Skeletal muscle tissue (tissue), 4 donors: ENCODE data around the gene CSF3R. TPM values are rescaled to one million over a fixed set of nuclear protein-coding genes. Genes with fewer than 3 reads are reported as not detected.
"Not testable (repeated sequence)": the region's sequence is repeated elsewhere in the genome, so short reads cannot be mapped to it uniquely, and the experiment has no call there.

Experiments
- H3K27ac ChIP-seq: one replicate; pipeline ENCODE4 v1.7.0; 2013; ENCODE audit warnings: mild to moderate bottlenecking, low read depth, low read length, inconsistent platforms
- H3K27me3 ChIP-seq, 3 donors: one replicate each; pipeline ENCODE4 v1.7.0; 2013; ENCODE audit warnings: low read length in 3 of 3; ENCODE audit not compliant: control insufficient read depth in 3 of 3, insufficient read depth in 3 of 3
- H3K36me3 ChIP-seq, 3 donors: one replicate each; pipeline ENCODE4 v1.7.0; 2013; ENCODE audit warnings: low read length in 3 of 3; ENCODE audit not compliant: control insufficient read depth in 3 of 3, insufficient read depth in 3 of 3
- H3K4me1 ChIP-seq, 3 donors: one replicate each; pipeline ENCODE4 v1.7.0; 2013; ENCODE audit warnings: low read length in 3 of 3, mild to moderate bottlenecking in 3 of 3; ENCODE audit not compliant: control insufficient read depth in 3 of 3, insufficient read depth in 3 of 3
- H3K4me3 ChIP-seq, 3 donors: one replicate each; pipeline ENCODE4 v1.7.0; 2013; ENCODE audit warnings: low read length in 3 of 3
- H3K9ac ChIP-seq, 3 donors: one replicate each; pipeline ENCODE4 v1.7.0; 2013; ENCODE audit warnings: low read length in 3 of 3, mild to moderate bottlenecking in 3 of 3, moderate library complexity in 2 of 3, low read depth in 1 of 3
- H3K9me3 ChIP-seq, 3 donors: one replicate each; pipeline ENCODE4 v1.7.0; 2013; ENCODE audit warnings: low read length in 3 of 3; ENCODE audit not compliant: control insufficient read depth in 3 of 3
- total RNA-seq: library from RNA; depleted of rRNA; stranded (reverse); fragments of >200 nt; gene quantifications from one replicate; pipeline ENCODE4 v1.2.3, GENCODE V29; 2014
- donor health status: Osteomylitis.

Gene CSF3R
- total RNA-seq, 1 donor from 2014 or later: 3.7 TPM

DNA sequence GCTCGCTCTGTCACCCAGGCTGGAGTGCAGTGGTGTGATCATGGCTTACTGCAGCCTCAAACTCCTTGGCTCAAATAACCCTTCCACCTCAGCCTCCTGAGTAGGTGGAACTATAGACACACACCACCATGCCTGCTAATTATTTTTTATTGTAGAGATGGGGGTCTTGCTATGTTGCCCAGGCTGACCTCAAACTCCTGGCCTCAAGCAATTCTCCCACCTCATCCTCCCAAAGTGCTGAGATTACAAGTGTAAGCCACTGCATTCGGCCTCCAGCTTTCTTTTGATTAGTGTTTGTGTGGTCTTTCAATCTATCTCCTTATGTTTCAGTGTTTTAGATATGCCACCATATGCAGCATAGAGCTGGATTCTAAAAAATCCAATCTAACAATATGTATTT, 19.9 kb upstream of the CSF3R start:
- no peaks in the 10 kb centered on the region for H3K4me1 ChIP-seq
- H3K9ac ChIP-seq: no peak overlapping the region
- no peaks in the 10 kb centered on the region for H3K36me3 ChIP-seq
- no peak overlapping the region for H3K4me3 ChIP-seq
- H3K9me3 ChIP-seq: no peaks in the 10 kb centered on the region
- H3K27me3 ChIP-seq: peaks cover 2 to 11% (median 7%) of the 10 kb centered on the region in 3 donors
- no peak overlapping the region for H3K27ac ChIP-seq

GRCh38 chr1:36501911-36502310, 19.2 kb upstream of the CSF3R start:
- not testable (repeated sequence) for H3K27me3 ChIP-seq, H3K9me3 ChIP-seq, H3K4me3 ChIP-seq, H3K9ac ChIP-seq, H3K4me1 ChIP-seq, H3K36me3 ChIP-seq, H3K27ac ChIP-seq

DNA sequence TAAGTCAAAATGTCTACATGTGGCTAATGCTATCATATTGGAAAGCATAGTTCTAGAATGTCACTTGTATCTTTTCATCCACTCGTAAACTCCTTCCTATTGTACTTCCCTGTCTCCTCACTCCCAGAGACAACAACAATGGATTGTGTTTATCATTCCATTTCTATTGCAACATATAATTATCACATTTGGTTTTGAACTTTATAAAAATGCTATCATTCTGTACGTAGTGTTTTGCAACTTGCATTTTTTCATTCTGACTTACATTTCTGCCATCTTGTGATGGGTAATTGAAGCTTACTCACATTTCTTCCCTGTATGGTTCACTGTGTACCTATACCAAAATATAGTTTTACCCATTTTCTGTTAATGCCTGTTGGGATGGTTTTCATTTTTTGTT, 14.5 kb upstream of the CSF3R start:
- H3K27ac ChIP-seq: no peak overlapping the region
- H3K4me1 ChIP-seq: no peaks in the 10 kb centered on the region
- H3K9me3 ChIP-seq: no peaks in the 10 kb centered on the region
- H3K27me3 ChIP-seq: peaks cover 0 to 15% (median 6%) of the 10 kb centered on the region in 3 donors
- no peaks in the 10 kb centered on the region for H3K36me3 ChIP-seq
- no peak overlapping the region for H3K9ac ChIP-seq
- H3K4me3 ChIP-seq: no peak overlapping the region

DNA sequence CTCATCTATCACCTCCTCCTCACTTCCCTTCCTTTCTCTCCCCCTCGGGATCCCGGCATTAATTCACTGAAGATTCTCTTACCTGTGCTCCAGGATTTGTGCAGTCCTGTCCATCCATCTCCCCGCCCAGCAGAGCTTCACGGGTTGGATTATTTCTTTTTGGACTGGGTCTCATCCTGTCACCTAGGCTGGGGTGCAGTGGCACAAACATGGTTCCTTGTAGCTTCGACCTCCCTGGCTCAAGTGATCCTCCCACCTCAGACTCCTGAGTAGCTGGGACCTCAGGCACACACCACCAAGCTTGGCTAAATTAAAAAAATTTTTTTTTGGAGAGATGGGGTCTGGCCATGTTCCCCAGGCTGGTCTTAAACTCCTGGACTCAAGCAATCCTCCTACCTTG, 12.3 kb upstream of the CSF3R start:
- Histone ChIP-seq H3K27me3 (peaks cover 0 to 16% (median 6%) of the 10 kb centered on the region in 3 donors), H3K9ac (no peak overlapping the region), H3K4me3 (no peak overlapping the region), H3K9me3 (no peaks in the 10 kb centered on the region), H3K27ac (no peak overlapping the region), H3K4me1 (no peaks in the 10 kb centered on the region), H3K36me3 (no peaks in the 10 kb centered on the region)

DNA sequence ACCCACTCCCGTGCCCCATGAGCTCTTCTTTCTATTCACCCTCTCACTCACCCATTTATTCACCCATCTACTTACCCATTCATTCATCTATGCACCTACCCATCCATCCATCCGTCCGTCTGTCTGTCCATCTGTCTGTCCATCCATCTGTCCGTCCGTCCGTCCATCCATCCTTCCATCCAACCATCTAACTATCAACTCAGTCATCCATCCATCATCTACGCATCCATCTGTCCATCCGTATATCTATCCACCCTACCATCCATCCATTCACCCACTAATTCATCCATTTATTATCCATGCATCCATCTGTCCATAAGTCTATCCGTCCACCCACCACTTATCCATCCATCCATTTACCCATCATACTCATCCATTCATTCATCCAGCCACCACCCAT, 10.8 kb upstream of the CSF3R start:
- H3K27ac ChIP-seq: no peak overlapping the region
- no peaks in the 10 kb centered on the region for H3K9me3 ChIP-seq
- H3K9ac ChIP-seq: no peak overlapping the region
- no peak overlapping the region for H3K4me3 ChIP-seq
- H3K36me3 ChIP-seq: no peaks in the 10 kb centered on the region
- H3K4me1 ChIP-seq: no peaks in the 10 kb centered on the region
- H3K27me3 ChIP-seq: peaks cover 0 to 16% (median 6%) of the 10 kb centered on the region in 3 donors

GRCh38 chr1:36492491-36492890, 9.8 kb upstream of the CSF3R start:
- H3K9me3 ChIP-seq: no peaks in the 10 kb centered on the region
- H3K4me3 ChIP-seq: no peak overlapping the region
- H3K27ac ChIP-seq: no peak overlapping the region
- H3K4me1 ChIP-seq: no peaks in the 10 kb centered on the region
- peaks cover 0 to 21% (median 8%) of the 10 kb centered on the region in 3 donors for H3K27me3 ChIP-seq
- no peaks in the 10 kb centered on the region for H3K36me3 ChIP-seq
- H3K9ac ChIP-seq: no peak overlapping the region

GRCh38 chr1:36489258-36490051, 6.7 kb upstream of the CSF3R start:
- not testable (repeated sequence) for H3K9ac ChIP-seq, H3K27ac ChIP-seq, H3K4me1 ChIP-seq, H3K36me3 ChIP-seq, H3K4me3 ChIP-seq, H3K9me3 ChIP-seq
- peaks cover 0 to 26% (median 9%) of the 10 kb centered on the region in 3 donors for H3K27me3 ChIP-seq

- Histone ChIP-seq H3K27me3 (peaks cover 0 to 19% (median 6%) of the 10 kb centered on the region in 3 donors), H3K4me1 (peaks cover 0 to 8% (median 0%) of the 10 kb centered on the region in 3 donors), H3K36me3 (no peaks in the 10 kb centered on the region), H3K9ac (no peak overlapping the region), H3K9me3 (no peaks in the 10 kb centered on the region), H3K4me3 (no peak overlapping the region), H3K27ac (no peak overlapping the region)
These were observed 5.2 kb upstream of the CSF3R start for GRCh38 chr1:36487906-36488305.

DNA sequence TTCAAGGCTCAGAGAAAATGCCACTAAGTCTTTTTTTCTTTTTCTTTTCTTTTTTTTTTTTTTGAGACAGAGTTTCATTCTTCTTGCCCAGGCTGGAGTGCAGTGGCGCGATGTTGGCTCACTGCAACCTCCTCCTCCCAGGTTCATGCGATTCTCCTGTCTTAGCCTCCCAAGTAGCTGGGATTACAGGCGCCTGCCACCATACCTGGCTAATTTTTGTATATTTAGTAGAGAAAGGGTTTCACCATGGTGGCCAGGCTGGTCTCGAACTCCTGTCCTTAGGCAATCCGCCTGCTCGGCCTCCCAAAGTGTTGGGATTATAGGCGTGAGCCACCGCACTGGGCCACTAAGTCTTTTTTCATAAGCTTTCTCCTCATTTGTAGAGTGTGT, 4.6 kb upstream of the CSF3R start:
- H3K9me3 ChIP-seq, H3K4me1 ChIP-seq, H3K9ac ChIP-seq, H3K36me3 ChIP-seq, H3K27ac ChIP-seq, H3K4me3 ChIP-seq: not testable (repeated sequence)
- H3K27me3 ChIP-seq: peaks cover 0 to 15% (median 6%) of the 10 kb centered on the region in 3 donors

DNA sequence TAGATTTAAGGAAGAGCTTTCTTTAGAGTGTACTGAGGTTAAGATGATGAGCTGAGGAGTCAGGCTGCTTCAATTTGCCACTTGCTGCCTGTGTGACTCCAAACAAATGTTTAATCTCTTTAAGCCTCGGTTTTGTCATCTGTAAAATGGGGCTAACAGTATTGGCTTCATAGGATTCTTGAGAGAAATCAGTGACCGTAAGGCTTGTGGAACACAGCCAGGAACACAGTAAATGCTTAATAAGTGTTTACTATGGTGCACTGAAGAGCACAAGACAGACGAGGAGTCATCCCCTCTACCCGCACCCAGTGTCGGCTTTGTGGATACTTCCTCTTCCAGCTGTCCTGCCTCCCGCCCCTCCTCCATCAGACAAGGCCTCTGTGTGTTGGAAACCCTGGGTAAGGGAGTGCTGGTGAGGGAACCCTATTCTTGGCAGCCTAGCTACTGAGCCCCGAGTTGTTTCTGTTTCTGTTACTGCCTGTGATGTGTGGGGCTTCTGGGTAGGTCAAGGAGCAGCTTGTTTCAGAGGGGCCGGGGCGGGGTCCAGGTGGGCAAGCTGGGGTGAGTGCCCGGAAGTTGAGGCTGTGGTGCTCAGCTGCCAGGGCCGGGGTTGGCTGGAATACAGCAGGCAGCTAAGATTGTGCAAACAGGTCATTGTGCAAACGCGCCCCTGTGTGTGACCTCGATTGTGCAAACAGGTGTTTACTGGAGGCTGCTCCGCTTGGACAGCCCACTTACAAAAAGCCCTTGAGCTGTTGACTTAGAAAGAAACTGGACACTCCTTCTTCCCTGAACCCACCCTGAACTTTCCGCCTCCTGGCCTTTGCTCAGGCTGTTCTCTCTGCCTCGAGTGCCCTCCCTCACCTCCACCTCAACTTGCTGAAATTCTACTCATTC, 4.0 kb upstream of the CSF3R start:
- Histone ChIP-seq H3K4me3 (no peak overlapping the region), H3K27me3 (peaks cover 0 to 12% (median 6%) of the 10 kb centered on the region in 3 donors), H3K36me3 (no peaks in the 10 kb centered on the region), H3K9me3 (no peaks in the 10 kb centered on the region), H3K9ac (no peak overlapping the region), H3K27ac (peak overlapping the region; percentile 19), H3K4me1 (peaks cover under 1 to 9% (median 2%) of the 10 kb centered on the region in 3 donors)
